OCI-LY1 (cell line): ENCODE results near the gene TCF19.

Experiments used
- H2AFZ ChIP-seq: fragments of 200-600 bp; sonication (generic), shearing (Covaris generic); 2 replicates; pipeline ENCODE4 v1.6.0; 2014; ENCODE audit warnings: antibody characterized with exemption, mild to moderate bottlenecking, low read length
- H3F3A ChIP-seq: fragments of 200-600 bp; sonication (generic), shearing (Covaris generic); 2 replicates; pipeline ENCODE4 v1.6.0; 2014; ENCODE audit warnings: mild to moderate bottlenecking, antibody characterized with exemption, low read length, moderate library complexity; ENCODE audit not compliant: insufficient read depth
- H3K27ac ChIP-seq: fragments of 200-600 bp; sonication (generic); 2 replicates; pipeline ENCODE4 v1.5.1; 2014; ENCODE audit warnings: low read length, mixed run types, mild to moderate bottlenecking, low read depth; ENCODE audit not compliant: poor library complexity, severe bottlenecking
- H3K27me3 ChIP-seq: fragments of 200-600 bp; sonication (generic); 2 replicates; pipeline ENCODE4 v1.6.0; 2014; ENCODE audit warnings: antibody characterized with exemption, mild to moderate bottlenecking, low read length, moderate library complexity; ENCODE audit not compliant: insufficient read depth
- H3K36me3 ChIP-seq: fragments of 200-600 bp; sonication (generic); 2 replicates; pipeline ENCODE4 v1.6.1; 2014; ENCODE audit warnings: mild to moderate bottlenecking, antibody characterized with exemption, low read length, moderate library complexity, mixed read lengths; ENCODE audit not compliant: insufficient read depth
- H3K4me1 ChIP-seq: fragments of 200-600 bp; sonication (generic); 2 replicates; pipeline ENCODE4 v1.5.1; 2014; ENCODE audit warnings: mild to moderate bottlenecking, low read length, moderate library complexity; ENCODE audit not compliant: insufficient read depth, severe bottlenecking
- H3K4me2 ChIP-seq: fragments of 200-600 bp; sonication (generic), shearing (Covaris generic); 2 replicates; pipeline ENCODE4 v1.6.1; 2014; ENCODE audit warnings: low read length
- H3K4me3 ChIP-seq: fragments of 200-600 bp; sonication (generic); 2 replicates; pipeline ENCODE4 v1.5.1; 2014; ENCODE audit warnings: low read length, low read depth, mild to moderate bottlenecking, mixed read lengths; ENCODE audit not compliant: poor library complexity, severe bottlenecking
- H3K79me2 ChIP-seq: fragments of 200-600 bp; shearing (Covaris generic); 2 replicates; pipeline ENCODE4 v1.6.1; 2016; ENCODE audit warnings: mixed run types, low read length, mixed read lengths; ENCODE audit not compliant: insufficient read depth
- H3K9ac ChIP-seq: fragments of 200-600 bp; sonication (generic), shearing (Covaris generic); 2 replicates; pipeline ENCODE4 v1.6.1; 2014; ENCODE audit warnings: mild to moderate bottlenecking, low read length, mixed read lengths
- H3K9me2 ChIP-seq: fragments of 200-600 bp; sonication (generic), shearing (Covaris generic); 2 replicates; pipeline ENCODE4 v1.6.1; 2014; ENCODE audit warnings: low read depth, mild to moderate bottlenecking, low read length, mixed read lengths
- H3K9me3 ChIP-seq: fragments of 200-600 bp; shearing (Covaris generic); 2 replicates; pipeline ENCODE4 v1.6.1; 2014; ENCODE audit warnings: low read length, mixed read lengths
- H4K20me1 ChIP-seq: fragments of 200-600 bp; sonication (generic), shearing (Covaris generic); 2 replicates; pipeline ENCODE4 v1.6.0; 2016; ENCODE audit warnings: mild to moderate bottlenecking, low read length; ENCODE audit not compliant: insufficient read depth
- EZH2 ChIP-seq: fragments of 200-600 bp; sonication (generic), shearing (Covaris generic); IDR thresholded peaks from 2 replicates; pipeline ENCODE4 v1.8.0; 2017; ENCODE audit warnings: borderline replicate concordance, mixed run types, mild to moderate bottlenecking, antibody characterized with exemption, low read length, moderate library complexity, mixed read lengths
- TF ChIP-seq, protein P1 (sequence below): fragments of 200-600 bp; sonication (generic), shearing (Covaris generic); IDR thresholded peaks from 2 replicates; pipeline ENCODE4 v1.5.1; 2017; ENCODE audit warnings: mild to moderate bottlenecking, antibody characterized with exemption, low read length, moderate library complexity, mixed read lengths

TCF19 gene

GRCh38 chr6:31122791-31123706 lies 35.3 kb upstream of the TCF19 start:
- H2AFZ ChIP-seq: no peak overlapping the region
- H3K36me3 ChIP-seq: no peaks in the 10 kb centered on the region
- no peak overlapping the region for H3K4me2 ChIP-seq
- TF ChIP-seq, protein P1, sequence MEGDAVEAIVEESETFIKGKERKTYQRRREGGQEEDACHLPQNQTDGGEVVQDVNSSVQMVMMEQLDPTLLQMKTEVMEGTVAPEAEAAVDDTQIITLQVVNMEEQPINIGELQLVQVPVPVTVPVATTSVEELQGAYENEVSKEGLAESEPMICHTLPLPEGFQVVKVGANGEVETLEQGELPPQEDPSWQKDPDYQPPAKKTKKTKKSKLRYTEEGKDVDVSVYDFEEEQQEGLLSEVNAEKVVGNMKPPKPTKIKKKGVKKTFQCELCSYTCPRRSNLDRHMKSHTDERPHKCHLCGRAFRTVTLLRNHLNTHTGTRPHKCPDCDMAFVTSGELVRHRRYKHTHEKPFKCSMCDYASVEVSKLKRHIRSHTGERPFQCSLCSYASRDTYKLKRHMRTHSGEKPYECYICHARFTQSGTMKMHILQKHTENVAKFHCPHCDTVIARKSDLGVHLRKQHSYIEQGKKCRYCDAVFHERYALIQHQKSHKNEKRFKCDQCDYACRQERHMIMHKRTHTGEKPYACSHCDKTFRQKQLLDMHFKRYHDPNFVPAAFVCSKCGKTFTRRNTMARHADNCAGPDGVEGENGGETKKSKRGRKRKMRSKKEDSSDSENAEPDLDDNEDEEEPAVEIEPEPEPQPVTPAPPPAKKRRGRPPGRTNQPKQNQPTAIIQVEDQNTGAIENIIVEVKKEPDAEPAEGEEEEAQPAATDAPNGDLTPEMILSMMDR: no peak
- no peak for TF ChIP-seq EZH2
- H3K27me3 ChIP-seq: peaks cover 11% of the 10 kb centered on the region; the same call in 1 of the 2 replicates
- H3F3A ChIP-seq: no peaks in the 10 kb centered on the region
- H3K27ac ChIP-seq: no peak overlapping the region
- H3K9me2 ChIP-seq: no peaks in the 10 kb centered on the region
- H3K9ac ChIP-seq: no peak overlapping the region
- H3K4me1 ChIP-seq: no peaks in the 10 kb centered on the region
- no peaks in the 10 kb centered on the region for H3K79me2 ChIP-seq
- no peak overlapping the region for H3K4me3 ChIP-seq
- no peaks in the 10 kb centered on the region for H4K20me1 ChIP-seq
- no peaks in the 10 kb centered on the region for H3K9me3 ChIP-seq

DNA sequence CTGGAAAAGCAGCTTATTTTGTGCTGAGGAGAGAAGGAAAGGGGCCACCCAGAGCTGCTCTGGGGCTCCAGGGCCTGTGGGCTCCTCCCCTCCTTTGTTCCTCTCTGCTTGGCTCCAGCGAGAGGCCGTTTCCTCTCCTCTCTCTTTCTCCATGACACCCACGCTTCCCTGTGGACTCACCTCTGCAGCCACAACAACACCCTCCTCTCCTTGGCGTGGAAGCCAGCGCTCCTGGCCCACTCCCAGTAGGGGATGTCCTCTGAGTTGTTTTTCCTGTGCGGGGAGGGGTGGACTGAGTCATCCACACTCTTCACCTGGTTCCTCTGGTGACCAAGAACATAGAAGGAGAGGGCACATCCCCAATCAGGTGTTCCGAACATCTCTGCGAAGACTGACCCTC lies 33.2 kb upstream of the TCF19 start:
- no peaks in the 10 kb centered on the region for H3K9me2 ChIP-seq
- H4K20me1 ChIP-seq: no peaks in the 10 kb centered on the region
- no peak overlapping the region for H3K27ac ChIP-seq
- peaks cover 11% of the 10 kb centered on the region; the same call in 1 of the 2 replicates for H3K27me3 ChIP-seq
- no peak overlapping the region for H3K4me2 ChIP-seq
- H3K9me3 ChIP-seq: no peaks in the 10 kb centered on the region
- no peaks in the 10 kb centered on the region for H3K79me2 ChIP-seq
- no peak overlapping the region for H2AFZ ChIP-seq
- no peaks in the 10 kb centered on the region for H3F3A ChIP-seq
- H3K4me3 ChIP-seq: no peak overlapping the region
- H3K36me3 ChIP-seq: no peaks in the 10 kb centered on the region
- no peaks in the 10 kb centered on the region for H3K4me1 ChIP-seq
- TF ChIP-seq, protein P1: no peak
- H3K9ac ChIP-seq: no peak overlapping the region

DNA sequence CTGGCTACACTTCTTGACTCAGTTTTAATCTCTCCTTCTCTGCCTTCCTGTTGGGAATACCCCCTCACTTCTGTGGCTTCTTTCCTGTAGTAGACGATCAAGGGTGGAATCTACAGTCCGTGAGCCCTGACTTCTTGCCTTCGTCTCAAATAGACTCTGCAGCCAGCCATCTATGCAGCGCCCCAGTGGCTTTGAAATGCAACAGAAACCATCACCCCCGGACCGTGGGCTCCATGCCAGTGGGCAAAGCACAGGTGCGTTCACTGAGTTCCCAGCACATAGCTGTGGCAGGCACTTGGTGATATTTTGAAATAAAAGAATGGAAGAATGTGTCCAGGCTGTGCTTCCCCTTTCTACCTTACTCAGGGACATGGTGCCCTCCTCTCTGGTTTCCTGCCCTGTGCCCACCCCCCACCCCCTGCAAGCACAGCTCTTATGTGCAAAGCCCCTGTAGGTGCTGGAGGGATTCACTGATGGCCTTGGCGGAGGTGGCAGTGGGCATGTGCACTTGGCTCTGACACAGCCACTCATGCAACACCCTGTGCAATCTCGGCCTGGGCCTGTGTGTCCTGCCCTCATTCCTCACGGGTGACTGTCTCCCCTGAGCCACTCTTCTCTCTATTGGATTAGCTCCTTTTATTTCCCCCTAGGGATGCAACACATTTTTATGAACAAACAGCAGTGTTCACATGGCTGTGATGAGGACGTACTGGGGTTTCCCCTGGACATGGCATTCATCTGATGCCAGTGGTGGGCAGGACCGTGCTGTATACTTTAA lies 32.6 kb upstream of the TCF19 start:
- Histone ChIP-seq H3K9me3 (no peaks in the 10 kb centered on the region), H3F3A (no peaks in the 10 kb centered on the region), H2AFZ (no peak overlapping the region), H3K4me3 (no peak overlapping the region), H3K4me2 (no peak overlapping the region), H3K9me2 (no peaks in the 10 kb centered on the region), H4K20me1 (no peaks in the 10 kb centered on the region), H3K27me3 (peaks cover 11% of the 10 kb centered on the region; the same call in 1 of the 2 replicates), H3K27ac (no peak overlapping the region), H3K9ac (no peak overlapping the region), H3K36me3 (no peaks in the 10 kb centered on the region), H3K79me2 (no peaks in the 10 kb centered on the region), H3K4me1 (no peaks in the 10 kb centered on the region)
- TF ChIP-seq EZH2: no peak
- TF ChIP-seq, protein P1: no peak
